Upper lobe of left lung (tissue), 6 donors: ENCODE results near the gene CREB3L4. TPM values are rescaled to one million over a fixed set of nuclear protein-coding genes. Genes with fewer than 3 reads are reported as not detected.
A peak's percentile ranks its signal among the peaks of the same experiment; 100 is the strongest.

ENCODE experiments used
- ATAC-seq, 2 donors: fragments of 200-7000 bp; cut with Tn5 transposase; one replicate each; pipeline ENCODE4 v1.9.1; 2022; ENCODE audit warnings: mild to moderate bottlenecking in 2 of 2, moderate library complexity in 2 of 2; ENCODE audit not compliant: low FRiP score in 2 of 2
- DNase-seq, 2 donors: peaks; one replicate each; pipeline ENCODE4 v3.0.0-alpha.2; 2019 to 2020
- H3K27ac ChIP-seq, 4 donors: fragments of 200-600 bp; sonication (generic); one replicate each; pipeline ENCODE4 v1.5.1; 2016 to 2019
- H3K27me3 ChIP-seq, 4 donors: fragments of 200-600 bp; sonication (generic); one replicate each; pipeline ENCODE4 v1.5.1; 2017 to 2019
- H3K36me3 ChIP-seq, 4 donors: fragments of 200-600 bp; sonication (generic); one replicate each; pipeline ENCODE4 v1.5.1; 2016 to 2019
- H3K4me1 ChIP-seq, 4 donors: fragments of 200-600 bp; sonication (generic); one replicate each; pipeline ENCODE4 v1.5.1; 2018 to 2019
- H3K4me3 ChIP-seq, 4 donors: fragments of 200-600 bp; sonication (generic); one replicate each; pipeline ENCODE4 v1.5.1; 2017 to 2019; ENCODE audit warnings: mild to moderate bottlenecking in 2 of 4, moderate library complexity in 1 of 4
- H3K9me3 ChIP-seq, 4 donors: fragments of 200-600 bp; sonication (generic); one replicate each; pipeline ENCODE4 v1.5.1; 2018 to 2019
- CTCF ChIP-seq, 6 experiments: fragments of 450-650 bp in 4 of 6; fragments of 200-600 bp in 2 of 6; sonication (generic) in 2 of 6; IDR thresholded peaks; one replicate each; pipeline ENCODE4 v1.5.1; 2016 to 2019; ENCODE audit warnings: antibody characterized with exemption in 6 of 6
- EP300 ChIP-seq, 4 donors: sonication (generic); formaldehyde crosslinking; IDR thresholded peaks; one replicate each; pipeline ENCODE4 v1.5.1; 2017; ENCODE audit warnings: antibody characterized with exemption in 4 of 4, control low read depth in 2 of 4
- POLR2A ChIP-seq, 4 donors: fragments of 450-650 bp; IDR thresholded peaks; one replicate each; pipeline ENCODE4 v1.5.1; 2016 to 2017; ENCODE audit warnings: antibody characterized with exemption in 4 of 4, mild to moderate bottlenecking in 2 of 4
- POLR2AphosphoS5 ChIP-seq, 2 donors: sonication (generic); formaldehyde crosslinking; IDR thresholded peaks; one replicate each; pipeline ENCODE4 v1.5.1; 2017; ENCODE audit warnings: antibody characterized with exemption in 2 of 2
- WGBS, 2 donors: methylation state at CpG; one replicate each; pipeline ENCODE4 v1.1.5; 2017 to 2018; 5-methylcytosine and 5-hydroxymethylcytosine counted together
- total RNA-seq, 6 donors: library from RNA; depleted of rRNA in 4 of 6; stranded (reverse); fragments of >200 nt in 4 of 6; gene quantifications; one replicate each; pipeline versions ENCODE4 v1.1.0 to v1.2.1, GENCODE V29; 2016 to 2021
- donor health status: DM: no; HTN: no; CAD: no; lungs with moderate emphysema.
- donor health status: DM: no; HTN: yes; CAD: no; lungs with severe emphysema.

Gene CREB3L4
- total RNA-seq, 6 donors from 2014 or later, result 4.7 to 17.4 (median 9.4) TPM

- no peak overlapping the region for H3K4me3 ChIP-seq
- DNase-seq (no peak), ATAC-seq (no peak)
- 93 to 97% methylated on average over 5 to 10 of the region's 10 CpGs for WGBS, 2 donors
- no peaks in the 10 kb centered on the region for H3K9me3 ChIP-seq
- no peak for TF ChIP-seq POLR2AphosphoS5 (IDR thresholded peaks at IDR 0.05)
- no peak for TF ChIP-seq POLR2A (IDR thresholded peaks at IDR 0.05)
- no peak for TF ChIP-seq EP300 (IDR thresholded peaks at IDR 0.05)
- TF ChIP-seq CTCF (IDR thresholded peaks at IDR 0.05), result no peak
- H3K27ac ChIP-seq, result no peak overlapping the region
- no peaks in the 10 kb centered on the region for H3K27me3 ChIP-seq
- H3K4me1 ChIP-seq, result no peaks in the 10 kb centered on the region
- H3K36me3 ChIP-seq, result peaks cover 37 to 100% (median 92%) of the 10 kb centered on the region in 4 donors
Observed at GRCh38 chr1:153937331-153937730, 30.4 kb upstream of the CREB3L4 start.

GRCh38 chr1:153938996-153939395 is 28.7 kb upstream of the CREB3L4 start:
- TF ChIP-seq CTCF (IDR thresholded peaks at IDR 0.05) (no peak), POLR2A (IDR thresholded peaks at IDR 0.05) (no peak), POLR2AphosphoS5 (IDR thresholded peaks at IDR 0.05) (no peak), EP300 (IDR thresholded peaks at IDR 0.05) (no peak)
- Histone ChIP-seq H3K9me3 (no peaks in the 10 kb centered on the region), H3K36me3 (peaks cover 30 to 97% (median 79%) of the 10 kb centered on the region in 4 donors), H3K27me3 (no peaks in the 10 kb centered on the region), H3K4me3 (no peak overlapping the region), H3K4me1 (peaks cover 4 to 7% (median 6%) of the 10 kb centered on the region in 4 donors), H3K27ac (no peak overlapping the region)
- ATAC-seq, result no peak
- WGBS, 2 donors, result 89 to 100% methylated on average over 2 to 3 of the region's 3 CpGs
- no peak for DNase-seq

- no peak overlapping the region for H3K27ac ChIP-seq
- 92 to 94% methylated on average over 8 to 12 of the region's 12 CpGs for WGBS, 2 donors
- TF ChIP-seq CTCF (IDR thresholded peaks at IDR 0.05) (no peak), POLR2A (IDR thresholded peaks at IDR 0.05) (no peak), POLR2AphosphoS5 (IDR thresholded peaks at IDR 0.05) (no peak), EP300 (IDR thresholded peaks at IDR 0.05) (no peak)
- no peak for ATAC-seq
- peaks cover 9 to 11% (median 10%) of the 10 kb centered on the region in 4 donors for H3K4me1 ChIP-seq
- peak in 1 of 2 donors; percentile 76 for DNase-seq
- H3K27me3 ChIP-seq, result no peaks in the 10 kb centered on the region
- no peak overlapping the region for H3K4me3 ChIP-seq
- no peaks in the 10 kb centered on the region for H3K9me3 ChIP-seq
- peaks cover 30 to 93% (median 74%) of the 10 kb centered on the region in 4 donors for H3K36me3 ChIP-seq
Observed at GRCh38 chr1:153939476-153939875, 28.2 kb upstream of the CREB3L4 start.

- Histone ChIP-seq H3K36me3 (peaks cover 26 to 80% (median 62%) of the 10 kb centered on the region in 4 donors), H3K9me3 (no peaks in the 10 kb centered on the region), H3K27ac (no peak overlapping the region), H3K27me3 (no peaks in the 10 kb centered on the region), H3K4me1 (peaks cover 15 to 22% (median 18%) of the 10 kb centered on the region in 4 donors), H3K4me3 (no peak overlapping the region)
- WGBS, 2 donors, result 96 to 99% methylated on average over 8 of the region's 8 CpGs
- ATAC-seq (no peak), DNase-seq (peak in 1 of 2 donors; percentile 52)
- TF ChIP-seq POLR2AphosphoS5 (IDR thresholded peaks at IDR 0.05) (no peak), CTCF (IDR thresholded peaks at IDR 0.05) (no peak), POLR2A (IDR thresholded peaks at IDR 0.05) (no peak), EP300 (IDR thresholded peaks at IDR 0.05) (no peak)
Observed at GRCh38 chr1:153940756-153941155, 26.9 kb upstream of the CREB3L4 start.
